Esophagus muscularis mucosa (tissue), 4 donors: ENCODE results near the gene TPCN1. TPM values are rescaled to one million over a fixed set of nuclear protein-coding genes. Genes with fewer than 3 reads are reported as not detected.
A peak's percentile ranks its signal among the peaks of the same experiment; 100 is the strongest.

Source experiments
- DNase-seq: peaks from one replicate; pipeline ENCODE4 v3.0.0-alpha.2; 2017; ENCODE audit errors: extremely low spot score
- H3K27ac ChIP-seq, 4 donors: fragments of 200-600 bp; sonication (generic); replicated peaks in 1 of 4; 1 replicate in 3 of 4; 2 replicates in 1 of 4; pipeline ENCODE4 v1.5.1; 2016 to 2019; ENCODE audit warnings: mild to moderate bottlenecking in 1 of 4
- H3K27me3 ChIP-seq, 4 donors: fragments of 200-600 bp; sonication (generic); one replicate each; pipeline versions ENCODE4 v1.5.1 to v1.6.0; 2016 to 2019
- H3K36me3 ChIP-seq, 4 donors: fragments of 200-600 bp; sonication (generic); one replicate each; pipeline ENCODE4 v1.5.1; 2016 to 2019
- H3K4me1 ChIP-seq, 4 donors: fragments of 200-600 bp; sonication (generic); one replicate each; pipeline ENCODE4 v1.5.1; 2016 to 2019
- H3K4me3 ChIP-seq, 4 donors: fragments of 200-600 bp; sonication (generic); 1 replicate in 2 of 4; 2 replicates in 2 of 4; pipeline ENCODE4 v1.5.1; 2016 to 2019; ENCODE audit warnings: mild to moderate bottlenecking in 4 of 4, moderate library complexity in 1 of 4
- H3K9me3 ChIP-seq, 4 donors: fragments of 200-600 bp; sonication (generic); 1 replicate in 3 of 4; 2 replicates in 1 of 4; pipeline ENCODE4 v1.5.1; 2016 to 2019
- CTCF ChIP-seq, 3 experiments: fragments of 200-600 bp in 2 of 3; fragments of 450-650 bp in 1 of 3; sonication (generic) in 2 of 3; IDR thresholded peaks; one replicate each; pipeline ENCODE4 v1.5.1; 2017 to 2019; ENCODE audit warnings: antibody characterized with exemption in 3 of 3, mild to moderate bottlenecking in 2 of 3, moderate library complexity in 1 of 3
- EP300 ChIP-seq: sonication (generic); formaldehyde crosslinking; IDR thresholded peaks from one replicate; pipeline ENCODE4 v1.6.1; 2017; ENCODE audit warnings: antibody characterized with exemption
- POLR2A ChIP-seq: fragments of 450-650 bp; IDR thresholded peaks from one replicate; pipeline ENCODE4 v1.6.1; 2017; ENCODE audit warnings: antibody characterized with exemption, moderate library complexity, mild to moderate bottlenecking, low read depth
- POLR2AphosphoS5 ChIP-seq, 2 donors: sonication (generic); formaldehyde crosslinking; IDR thresholded peaks; one replicate each; pipeline ENCODE4 v1.6.1; 2017; ENCODE audit warnings: antibody characterized with exemption in 2 of 2
- WGBS: methylation state at CpG from one replicate; pipeline ENCODE4 v1.1.5; 2018; 5-methylcytosine and 5-hydroxymethylcytosine counted together
- intact Hi-C: fragments of 100-400 bp; cut with DNase I; formaldehyde crosslinking; loops from one replicate; pipeline ENCODE4 v1.15.1; 2023
- total RNA-seq, 4 donors: library from RNA; depleted of rRNA; stranded (reverse); fragments of >200 nt; gene quantifications; one replicate each; pipeline versions ENCODE4 v1.1.0 to v1.2.1, GENCODE V29; 2016

Gene TPCN1
- total RNA-seq, 4 donors from 2014 or later: 31.1 to 54.0 (median 34.5) TPM

- Histone ChIP-seq H3K27me3 (no peaks in the 10 kb centered on the region), H3K9me3 (no peaks in the 10 kb centered on the region), H3K4me1 (peaks cover 9 to 19% (median 12%) of the 10 kb centered on the region in 4 donors), H3K36me3 (peaks cover 45 to 100% (median 94%) of the 10 kb centered on the region in 4 donors), H3K27ac (no peak overlapping the region), H3K4me3 (no peak overlapping the region)
- TF ChIP-seq POLR2AphosphoS5 (IDR thresholded peaks at IDR 0.05): no peak
- TF ChIP-seq CTCF (IDR thresholded peaks at IDR 0.05): no peak
- no peak for TF ChIP-seq EP300
- TF ChIP-seq POLR2A: no peak
- DNase-seq: no peak
- 98% methylated on average over 7 of the region's 10 CpGs for WGBS
- intact Hi-C loops: no loop called here
Observed at GRCh38 chr12:113293100-113293499, 71.8 kb downstream of the TPCN1 start.

- Histone ChIP-seq H3K4me1 (peaks cover 28 to 35% (median 33%) of the 10 kb centered on the region in 4 donors), H3K9me3 (no peaks in the 10 kb centered on the region), H3K27me3 (no peaks in the 10 kb centered on the region), H3K36me3 (peaks cover 24 to 96% (median 72%) of the 10 kb centered on the region in 4 donors), H3K4me3 (no peak overlapping the region), H3K27ac (no peak overlapping the region)
- DNase-seq: no peak
- WGBS: 92% methylated on average over 21 of the region's 24 CpGs
- intact Hi-C loops: no loop called here
- no peak for TF ChIP-seq POLR2AphosphoS5 (IDR thresholded peaks at IDR 0.05)
- TF ChIP-seq CTCF (IDR thresholded peaks at IDR 0.05): no peak
- no peak for TF ChIP-seq EP300
- TF ChIP-seq POLR2A: no peak
Observed at GRCh38 chr12:113295886-113296556, 74.8 kb downstream of the TPCN1 start.

GRCh38 chr12:113296557-113297213, 75.4 kb downstream of the TPCN1 start:
- Histone ChIP-seq H3K27me3 (no peaks in the 10 kb centered on the region), H3K4me1 (peaks cover 28 to 35% (median 33%) of the 10 kb centered on the region in 4 donors), H3K4me3 (no peak overlapping the region), H3K27ac (no peak overlapping the region), H3K9me3 (no peaks in the 10 kb centered on the region), H3K36me3 (peaks cover 17 to 94% (median 67%) of the 10 kb centered on the region in 4 donors)
- intact Hi-C loops: no loop called here
- WGBS: 90% methylated on average over 17 of the region's 23 CpGs
- DNase-seq: no peak
- TF ChIP-seq CTCF (IDR thresholded peaks at IDR 0.05) (no peak), EP300 (no peak), POLR2AphosphoS5 (IDR thresholded peaks at IDR 0.05) (no peak), POLR2A (no peak)

GRCh38 chr12:113297214-113297587, 75.9 kb downstream of the TPCN1 start:
- Histone ChIP-seq H3K9me3 (no peaks in the 10 kb centered on the region), H3K4me1 (peaks cover 28 to 35% (median 33%) of the 10 kb centered on the region in 4 donors), H3K36me3 (peaks cover 15 to 94% (median 67%) of the 10 kb centered on the region in 4 donors), H3K4me3 (no peak overlapping the region), H3K27ac (peak overlapping the region in 1 of 4 donors; percentile 2), H3K27me3 (no peaks in the 10 kb centered on the region)
- intact Hi-C loops: no loop called here
- DNase-seq: no peak
- 57% methylated on average over 1 of the region's 9 CpGs for WGBS
- TF ChIP-seq POLR2AphosphoS5 (IDR thresholded peaks at IDR 0.05) (no peak), POLR2A (no peak), EP300 (no peak), CTCF (IDR thresholded peaks at IDR 0.05) (no peak)
